Tibial nerve (tissue), 4 donors: ENCODE data around the gene IMPA2. TPM values are rescaled to one million over a fixed set of nuclear protein-coding genes. Genes with fewer than 3 reads are reported as not detected.
A peak's percentile ranks its signal among the peaks of the same experiment; 100 is the strongest.
"Not testable (repeated sequence)": the region's sequence is repeated elsewhere in the genome, so short reads cannot be mapped to it uniquely, and the experiment has no call there.

Source experiments
- DNase-seq, 2 donors: peaks; one replicate each; pipeline ENCODE4 v3.0.0-alpha.2; 2019; ENCODE audit warnings: low spot score in 2 of 2
- H3K27ac ChIP-seq, 4 donors: fragments of 200-600 bp; sonication (generic) in 3 of 4; one replicate each; pipeline ENCODE4 v1.5.1; 2017 to 2019; ENCODE audit warnings: mild to moderate bottlenecking in 1 of 4
- H3K27me3 ChIP-seq, 2 donors: fragments of 200-600 bp; sonication (generic) in 1 of 2; one replicate each; pipeline versions ENCODE4 v1.5.1 to v1.6.0; 2017 to 2019
- H3K36me3 ChIP-seq, 3 donors: fragments of 200-600 bp; sonication (generic); one replicate each; pipeline ENCODE4 v1.5.1; 2018 to 2019
- H3K4me1 ChIP-seq, 4 donors: fragments of 200-600 bp; sonication (generic) in 3 of 4; one replicate each; pipeline ENCODE4 v1.5.1; 2017 to 2019
- H3K4me3 ChIP-seq, 4 donors: fragments of 200-600 bp; sonication (generic) in 3 of 4; one replicate each; pipeline ENCODE4 v1.5.1; 2017 to 2019; ENCODE audit warnings: mild to moderate bottlenecking in 1 of 4, moderate library complexity in 1 of 4
- H3K9me3 ChIP-seq, 4 donors: fragments of 200-600 bp; sonication (generic) in 3 of 4; one replicate each; pipeline ENCODE4 v1.5.1; 2017 to 2019
- EP300 ChIP-seq, 2 donors: sonication (generic); formaldehyde crosslinking; IDR thresholded peaks; one replicate each; pipeline ENCODE4 v1.6.1; 2017; ENCODE audit warnings: antibody characterized with exemption in 2 of 2, mild to moderate bottlenecking in 1 of 2
- POLR2A ChIP-seq, 2 donors: fragments of 450-650 bp; IDR thresholded peaks; one replicate each; pipeline ENCODE4 v1.6.1; 2017; ENCODE audit warnings: antibody characterized with exemption in 2 of 2, mild to moderate bottlenecking in 2 of 2, moderate library complexity in 2 of 2
- WGBS, 2 donors: methylation state at CpG; one replicate each; pipeline ENCODE4 v1.1.5; 2018; 5-methylcytosine and 5-hydroxymethylcytosine counted together
- total RNA-seq, 4 donors: library from RNA; depleted of rRNA; stranded (reverse); fragments of >200 nt; gene quantifications; one replicate each; pipeline ENCODE4 v1.1.0, GENCODE V29; 2016
- TF ChIP-seq, protein P1 (sequence below), 5 experiments: fragments of 200-600 bp in 3 of 5; fragments of 450-650 bp in 2 of 5; sonication (generic) in 3 of 5; IDR thresholded peaks; one replicate each; pipeline ENCODE4 v1.5.1; 2016 to 2019; ENCODE audit warnings: antibody characterized with exemption in 5 of 5, mild to moderate bottlenecking in 3 of 5, moderate library complexity in 2 of 5

IMPA2 gene
- total RNA-seq, 4 donors from 2014 or later, result 12.7 to 62.4 (median 36.2) TPM

- no peak for TF ChIP-seq POLR2A (IDR thresholded peaks at IDR 0.05)
- TF ChIP-seq EP300 (IDR thresholded peaks at IDR 0.05), result no peak
- TF ChIP-seq, protein P1, sequence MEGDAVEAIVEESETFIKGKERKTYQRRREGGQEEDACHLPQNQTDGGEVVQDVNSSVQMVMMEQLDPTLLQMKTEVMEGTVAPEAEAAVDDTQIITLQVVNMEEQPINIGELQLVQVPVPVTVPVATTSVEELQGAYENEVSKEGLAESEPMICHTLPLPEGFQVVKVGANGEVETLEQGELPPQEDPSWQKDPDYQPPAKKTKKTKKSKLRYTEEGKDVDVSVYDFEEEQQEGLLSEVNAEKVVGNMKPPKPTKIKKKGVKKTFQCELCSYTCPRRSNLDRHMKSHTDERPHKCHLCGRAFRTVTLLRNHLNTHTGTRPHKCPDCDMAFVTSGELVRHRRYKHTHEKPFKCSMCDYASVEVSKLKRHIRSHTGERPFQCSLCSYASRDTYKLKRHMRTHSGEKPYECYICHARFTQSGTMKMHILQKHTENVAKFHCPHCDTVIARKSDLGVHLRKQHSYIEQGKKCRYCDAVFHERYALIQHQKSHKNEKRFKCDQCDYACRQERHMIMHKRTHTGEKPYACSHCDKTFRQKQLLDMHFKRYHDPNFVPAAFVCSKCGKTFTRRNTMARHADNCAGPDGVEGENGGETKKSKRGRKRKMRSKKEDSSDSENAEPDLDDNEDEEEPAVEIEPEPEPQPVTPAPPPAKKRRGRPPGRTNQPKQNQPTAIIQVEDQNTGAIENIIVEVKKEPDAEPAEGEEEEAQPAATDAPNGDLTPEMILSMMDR (IDR thresholded peaks at IDR 0.05), result no peak
- H3K27me3 ChIP-seq, result no peaks in the 10 kb centered on the region
- no peak for DNase-seq
- no peaks in the 10 kb centered on the region for H3K36me3 ChIP-seq
- H3K9me3 ChIP-seq, result peaks cover 0 to 11% (median 0%) of the 10 kb centered on the region in 4 donors
- H3K4me3 ChIP-seq, result no peak overlapping the region
- peaks cover 0 to 9% (median 2%) of the 10 kb centered on the region in 4 donors for H3K4me1 ChIP-seq
- 88 to 93% methylated on average over 10 of the region's 10 CpGs for WGBS, 2 donors
- peak overlapping the region in 2 of 4 donors; percentile 69 to 88 for H3K27ac ChIP-seq
Measured at GRCh38 chr18:11956371-11957308, 24.7 kb upstream of the IMPA2 start.

GRCh38 chr18:11957636-11958035, 23.7 kb upstream of the IMPA2 start:
- Histone ChIP-seq H3K4me1 (peaks cover 0 to 13% (median 5%) of the 10 kb centered on the region in 4 donors), H3K36me3 (no peaks in the 10 kb centered on the region), H3K9me3 (peaks cover 0 to 11% (median 0%) of the 10 kb centered on the region in 4 donors), H3K27ac (peak overlapping the region in 1 of 4 donors; percentile 88), H3K4me3 (no peak overlapping the region), H3K27me3 (no peaks in the 10 kb centered on the region)
- TF ChIP-seq POLR2A (IDR thresholded peaks at IDR 0.05) (no peak), EP300 (IDR thresholded peaks at IDR 0.05) (no peak)
- TF ChIP-seq, protein P1 (IDR thresholded peaks at IDR 0.05), result no peak
- no peak for DNase-seq
- 50 to 57% methylated on average over 2 of the region's 2 CpGs for WGBS, 2 donors

GRCh38 chr18:11959651-11960050, 21.7 kb upstream of the IMPA2 start:
- peaks cover 0 to 22% (median 11%) of the 10 kb centered on the region in 4 donors for H3K4me1 ChIP-seq
- 92 to 93% methylated on average over 19 to 21 of the region's 33 CpGs for WGBS, 2 donors
- not testable (repeated sequence) for H3K27me3 ChIP-seq, H3K36me3 ChIP-seq, H3K4me3 ChIP-seq, DNase-seq, H3K27ac ChIP-seq
- peaks cover 0 to 11% (median 0%) of the 10 kb centered on the region in 4 donors for H3K9me3 ChIP-seq

DNA sequence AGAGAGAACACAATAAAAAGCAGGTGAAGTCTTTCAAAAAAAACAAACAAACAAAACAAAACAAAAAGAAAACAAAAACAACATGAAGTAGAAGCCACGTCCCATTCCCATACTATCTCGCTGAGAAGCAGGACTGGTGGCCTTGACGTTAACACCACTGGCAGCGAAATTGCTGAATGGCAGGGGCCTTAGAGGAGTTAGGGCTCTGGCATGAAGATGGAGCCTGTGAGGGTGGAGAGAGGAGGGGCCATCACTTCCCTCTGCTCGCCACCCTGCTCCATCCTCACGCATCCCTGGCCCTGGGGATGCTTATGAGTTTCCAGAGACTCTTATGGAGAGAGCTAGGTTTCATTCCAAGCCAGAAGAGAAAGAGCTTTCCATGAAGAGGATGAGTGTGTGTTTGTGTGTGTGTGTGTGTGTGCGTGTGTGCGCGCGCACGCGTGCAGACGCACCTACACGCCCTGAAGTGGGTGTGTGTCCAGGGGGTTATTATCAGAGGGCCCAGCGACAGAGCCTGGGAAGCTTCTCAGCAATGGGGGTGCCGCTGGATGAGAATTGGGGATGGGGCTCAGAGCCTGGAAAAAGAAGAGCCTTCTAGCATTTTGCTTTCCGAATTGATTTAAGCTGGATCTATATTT, 20.4 kb upstream of the IMPA2 start:
- Histone ChIP-seq H3K27me3 (no peaks in the 10 kb centered on the region), H3K36me3 (no peaks in the 10 kb centered on the region), H3K4me1 (peaks cover 0 to 16% (median 10%) of the 10 kb centered on the region in 4 donors), H3K9me3 (peaks cover 0 to 11% (median 0%) of the 10 kb centered on the region in 4 donors), H3K4me3 (no peak overlapping the region), H3K27ac (no peak overlapping the region)
- no peak for DNase-seq
- TF ChIP-seq, protein P1 (IDR thresholded peaks at IDR 0.05), result no peak
- TF ChIP-seq POLR2A (IDR thresholded peaks at IDR 0.05) (no peak), EP300 (IDR thresholded peaks at IDR 0.05) (no peak)
- 85 to 90% methylated on average over 17 of the region's 17 CpGs for WGBS, 2 donors

- 17 to 18% methylated on average over 1 of the region's 1 CpG for WGBS, 2 donors
- peaks cover 0 to 16% (median 10%) of the 10 kb centered on the region in 4 donors for H3K4me1 ChIP-seq
- H3K9me3 ChIP-seq, result no peaks in the 10 kb centered on the region
- no peak for TF ChIP-seq EP300 (IDR thresholded peaks at IDR 0.05)
- no peak for TF ChIP-seq POLR2A (IDR thresholded peaks at IDR 0.05)
- TF ChIP-seq, protein P1 (IDR thresholded peaks at IDR 0.05), result no peak
- H3K4me3 ChIP-seq, result no peak overlapping the region
- H3K36me3 ChIP-seq, result no peaks in the 10 kb centered on the region
- H3K27me3 ChIP-seq, result no peaks in the 10 kb centered on the region
- peak overlapping the region in 2 of 4 donors; percentile 30 to 62 for H3K27ac ChIP-seq
- DNase-seq, result no peak
Measured at GRCh38 chr18:11962597-11962996, 18.7 kb upstream of the IMPA2 start.
